GM12801 (cell line): ENCODE data around the gene HIF1A.

Source experiments
- CTCF ChIP-seq: IDR thresholded peaks from one replicate; pipeline ENCODE4 v1.5.1; 2011; ENCODE audit warnings: control low read depth; ENCODE audit not compliant: insufficient read length; ENCODE audit errors: extremely low read depth

The HIF1A gene

DNA sequence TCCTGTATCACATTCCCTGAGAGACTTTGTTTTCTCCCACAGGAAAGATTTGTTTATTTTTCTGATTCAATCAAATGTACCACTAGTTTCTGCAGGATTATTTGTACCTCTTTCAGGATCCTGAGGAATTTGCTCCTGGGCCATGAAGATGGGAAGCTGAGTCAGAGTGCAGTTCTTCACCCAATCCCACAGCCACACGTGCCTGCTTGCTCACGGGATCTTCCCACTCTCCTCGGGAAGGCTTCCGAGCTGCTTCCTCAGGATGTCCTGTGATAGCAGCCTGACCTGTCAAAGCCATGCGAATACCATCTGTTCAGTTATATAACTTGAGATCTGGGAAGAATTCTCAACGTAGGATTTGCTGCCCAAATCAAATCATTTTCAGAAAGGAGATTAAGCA is 41.8 kb upstream of the HIF1A start:
- TF ChIP-seq CTCF: no peak

GRCh38 chr14:61654026-61654425 is 41.3 kb upstream of the HIF1A start:
- TF ChIP-seq CTCF: no peak

DNA sequence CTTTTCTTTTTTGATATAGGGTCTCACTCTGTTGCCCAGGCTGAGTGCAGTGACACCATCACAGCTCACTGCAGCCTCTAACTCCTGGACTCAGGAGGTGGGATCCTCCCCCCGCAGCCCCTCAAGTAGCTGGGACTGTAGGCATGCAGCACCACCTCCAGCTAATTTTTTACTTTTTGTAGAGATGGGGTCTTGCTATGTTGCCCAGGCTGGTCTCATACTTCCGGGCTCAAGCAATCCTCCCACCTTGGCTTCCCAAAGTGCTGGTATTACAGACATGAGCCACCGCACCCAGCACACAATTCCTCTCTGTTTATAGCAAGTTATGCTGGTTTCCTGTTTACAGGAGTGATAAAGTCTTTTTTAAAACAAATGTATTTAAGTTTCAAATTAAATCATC is 39.5 kb upstream of the HIF1A start:
- no peak for TF ChIP-seq CTCF

DNA sequence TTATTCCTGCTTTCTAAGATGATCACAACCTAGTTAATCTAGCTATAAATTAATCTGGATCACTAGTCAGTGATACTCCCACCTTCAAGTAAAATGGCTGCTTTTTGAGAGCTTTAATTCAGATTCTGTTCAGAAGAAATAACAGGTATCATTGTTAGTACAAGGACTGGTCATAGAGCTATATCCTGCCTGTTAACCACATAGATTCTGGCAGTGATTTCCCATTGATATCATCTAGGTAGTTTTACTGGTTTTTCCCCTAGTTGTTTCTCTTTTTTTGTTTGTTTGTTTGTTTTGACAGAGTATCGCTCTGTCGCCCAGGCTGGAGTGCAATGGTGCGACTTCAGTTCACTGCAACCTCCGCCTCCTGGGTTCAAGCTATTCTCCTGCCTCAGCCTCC is 39.0 kb upstream of the HIF1A start:
- TF ChIP-seq CTCF: no peak

GRCh38 chr14:61659582-61659981 is 35.7 kb upstream of the HIF1A start:
- TF ChIP-seq CTCF: no peak

GRCh38 chr14:61661471-61662400 is 33.6 kb upstream of the HIF1A start:
- TF ChIP-seq CTCF: no peak

- TF ChIP-seq CTCF: no peak
Measured at GRCh38 chr14:61662437-61663311, 32.6 kb upstream of the HIF1A start.
